ENCODE measurements around the gene SGCB.

SGCB gene

GRCh38 chr4:52001616-52002015 lies 36.5 kb downstream of the SGCB start:
- Mint-ChIP-seq H3K4me1 (no peaks in the 10 kb centered on the region), H3K9me3 (no peaks in the 10 kb centered on the region), H3K36me3 (no peaks in the 10 kb centered on the region), H3K27ac (no peak overlapping the region), H3K4me3 (no peak overlapping the region)
- ATAC-seq (no peak), DNase-seq (ENCODE audit: low spot score in 2 of 2) (no peak)

- DNase-seq (ENCODE audit: low spot score in 2 of 2) (no peak), ATAC-seq (no peak)
- Mint-ChIP-seq H3K4me1 (no peaks in the 10 kb centered on the region), H3K27ac (no peak overlapping the region), H3K4me3 (no peak overlapping the region), H3K9me3 (no peaks in the 10 kb centered on the region), H3K36me3 (no peaks in the 10 kb centered on the region)
These were observed 38.8 kb downstream of the SGCB start for GRCh38 chr4:51999250-51999649.

- no peaks in the 10 kb centered on the region for H3K36me3 Mint-ChIP-seq
- no peaks in the 10 kb centered on the region for H3K4me1 Mint-ChIP-seq
- no peaks in the 10 kb centered on the region for H3K9me3 Mint-ChIP-seq
- H3K27ac Mint-ChIP-seq: no peak overlapping the region
- no peak overlapping the region for H3K4me3 Mint-ChIP-seq
- ATAC-seq (no peak), DNase-seq (ENCODE audit: low spot score in 2 of 2) (no peak)
These were observed 39.3 kb downstream of the SGCB start for GRCh38 chr4:51998837-51999236.

- H3K4me3 Mint-ChIP-seq: no peak overlapping the region
These were observed 40.5 kb downstream of the SGCB start for GRCh38 chr4:51997647-51998046.

GRCh38 chr4:51995647-51996220 lies 42.4 kb downstream of the SGCB start:
- H3K27ac Mint-ChIP-seq: no peak overlapping the region
- H3K4me1 Mint-ChIP-seq: no peaks in the 10 kb centered on the region
- no peaks in the 10 kb centered on the region for H3K36me3 Mint-ChIP-seq
- peaks cover 1% of the 10 kb centered on the region for H3K9me3 Mint-ChIP-seq
- ATAC-seq (no peak), DNase-seq (ENCODE audit: low spot score in 2 of 2) (no peak)
- H3K4me3 Mint-ChIP-seq: no peak overlapping the region

More at GRCh38 chr4:51997647-51998046, 40.5 kb downstream of the SGCB start:
- Mint-ChIP-seq H3K9me3 (no peaks in the 10 kb centered on the region), H3K4me1 (no peaks in the 10 kb centered on the region), H3K36me3 (no peaks in the 10 kb centered on the region), H3K27ac (no peak overlapping the region)
- DNase-seq (ENCODE audit: low spot score in 2 of 2): no peak
- ATAC-seq: no peak

All from stimulated activated effector memory CD8-positive, alpha-beta T cell treated with anti-CD3 and anti-CD28 coated beads, Interleukin-12 subunit alpha, Interleukin-12 subunit beta, amount 100 ng/mL, for 72 hours (primary cell).